MV-4-11 (cell line): ENCODE measurements around the gene TDP1.
"Not testable (repeated sequence)": the region's sequence is repeated elsewhere in the genome, so short reads cannot be mapped to it uniquely, and the experiment has no call there.

Experiments used
- DNase-seq: peaks from one replicate; lab custom pipeline; 2025; lab: John Stamatoyannopoulos, UW

Gene TDP1

DNA sequence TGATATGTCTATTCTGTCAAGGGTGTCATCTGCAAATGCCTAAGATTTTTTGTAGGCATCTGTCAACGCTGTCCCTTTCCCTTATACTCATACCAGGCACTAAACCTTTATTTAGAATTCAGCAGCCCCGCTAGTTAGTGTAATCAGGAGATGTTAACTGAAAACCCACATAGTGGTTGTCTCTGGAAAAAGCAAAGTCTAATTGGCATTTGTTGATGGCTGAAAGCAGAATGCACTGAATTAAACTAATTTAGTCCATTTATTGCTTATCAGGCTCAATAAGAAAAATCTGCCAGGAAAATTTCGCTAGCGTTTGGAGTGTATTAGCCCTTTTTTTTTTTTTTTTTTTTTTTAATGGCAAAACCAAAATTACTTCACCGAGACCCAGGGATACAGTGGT, 34.5 kb downstream of the TDP1 start:
- DNase-seq, result no peak

GRCh38 chr14:89990623-89991275, 35.0 kb downstream of the TDP1 start:
- DNase-seq, result no peak

DNA sequence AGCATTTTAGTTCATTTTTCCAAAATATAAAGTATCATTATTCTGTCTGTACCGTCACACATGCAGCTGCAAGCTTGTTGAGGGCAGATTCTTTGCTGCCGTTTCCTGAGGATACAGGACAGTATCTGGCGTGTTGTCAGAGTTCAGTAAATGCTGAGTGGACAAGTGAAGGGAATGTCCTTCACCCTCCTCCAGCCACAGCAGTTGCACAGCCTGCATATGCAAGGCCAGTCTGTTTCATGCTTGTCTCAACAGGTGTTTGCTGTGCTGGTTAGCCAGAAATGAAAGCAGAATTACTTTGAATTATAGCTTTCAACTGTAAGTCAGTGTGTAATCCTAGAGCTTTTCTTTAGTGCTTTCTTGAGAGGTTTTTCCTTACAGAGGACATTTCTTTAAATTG, 36.5 kb downstream of the TDP1 start:
- no peak for DNase-seq

GRCh38 chr14:89996963-89997362, 41.2 kb downstream of the TDP1 start:
- no peak for DNase-seq

DNA sequence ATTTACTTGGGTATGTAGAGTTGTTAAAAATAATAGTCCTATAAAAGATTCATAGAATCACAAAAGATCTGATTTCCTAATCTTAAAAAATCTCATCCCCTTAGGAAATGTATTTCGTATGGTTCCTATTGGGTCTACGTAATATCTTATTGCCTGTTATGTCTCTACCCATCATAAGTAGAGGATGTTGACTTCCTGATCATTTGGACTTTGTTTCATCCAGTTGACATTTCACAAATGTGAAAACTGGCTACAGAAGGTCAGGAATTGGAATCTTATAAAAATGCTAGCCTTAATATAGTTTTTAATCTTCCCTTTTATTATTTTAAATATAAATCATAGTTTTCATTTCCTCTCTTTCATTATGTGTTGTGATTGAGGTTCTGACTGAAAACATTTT, 45.2 kb downstream of the TDP1 start:
- DNase-seq, result no peak

GRCh38 chr14:90003526-90004307, 48.0 kb downstream of the TDP1 start:
- DNase-seq, result no peak

DNA sequence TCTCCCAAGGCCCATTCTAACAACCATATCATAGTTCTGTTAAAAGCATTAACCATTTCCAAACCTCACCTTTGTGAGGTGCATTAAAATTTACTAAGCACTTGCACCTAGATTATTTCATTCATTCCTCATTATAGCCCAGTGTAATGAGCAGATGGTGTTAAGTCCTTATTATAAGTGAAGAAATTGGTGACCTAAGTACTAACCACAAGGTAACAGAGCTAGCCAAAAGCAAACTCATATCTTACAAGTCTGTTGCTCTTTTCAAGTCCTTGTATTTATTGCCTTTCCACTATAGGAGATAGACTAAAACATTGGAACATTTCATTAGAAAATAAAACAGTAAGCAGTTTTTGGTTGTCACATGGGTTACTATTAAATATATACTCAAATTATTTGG, 49.7 kb downstream of the TDP1 start:
- no peak for DNase-seq

GRCh38 chr14:90005939-90006530, 50.3 kb downstream of the TDP1 start:
- DNase-seq, result no peak

DNA sequence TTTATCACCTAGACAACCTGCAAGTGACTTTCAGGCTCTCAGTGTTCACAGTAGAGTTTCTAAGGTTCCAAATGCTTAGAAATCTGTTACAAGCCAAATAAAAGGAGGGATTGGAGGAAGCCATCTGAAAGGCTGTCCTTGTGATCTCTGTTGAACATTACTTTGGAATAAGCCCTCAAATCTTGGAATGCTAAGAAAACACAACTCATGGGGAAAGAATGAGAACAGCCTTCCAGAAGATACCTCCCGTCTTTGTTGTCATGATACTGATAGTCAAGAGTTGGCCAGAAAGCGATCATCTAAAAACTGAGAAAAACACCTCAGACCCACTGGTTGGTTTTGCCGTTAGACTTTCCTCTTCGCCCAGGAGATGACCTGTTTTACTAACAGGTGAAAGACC, 61.6 kb downstream of the TDP1 start:
- DNase-seq, result no peak

DNA sequence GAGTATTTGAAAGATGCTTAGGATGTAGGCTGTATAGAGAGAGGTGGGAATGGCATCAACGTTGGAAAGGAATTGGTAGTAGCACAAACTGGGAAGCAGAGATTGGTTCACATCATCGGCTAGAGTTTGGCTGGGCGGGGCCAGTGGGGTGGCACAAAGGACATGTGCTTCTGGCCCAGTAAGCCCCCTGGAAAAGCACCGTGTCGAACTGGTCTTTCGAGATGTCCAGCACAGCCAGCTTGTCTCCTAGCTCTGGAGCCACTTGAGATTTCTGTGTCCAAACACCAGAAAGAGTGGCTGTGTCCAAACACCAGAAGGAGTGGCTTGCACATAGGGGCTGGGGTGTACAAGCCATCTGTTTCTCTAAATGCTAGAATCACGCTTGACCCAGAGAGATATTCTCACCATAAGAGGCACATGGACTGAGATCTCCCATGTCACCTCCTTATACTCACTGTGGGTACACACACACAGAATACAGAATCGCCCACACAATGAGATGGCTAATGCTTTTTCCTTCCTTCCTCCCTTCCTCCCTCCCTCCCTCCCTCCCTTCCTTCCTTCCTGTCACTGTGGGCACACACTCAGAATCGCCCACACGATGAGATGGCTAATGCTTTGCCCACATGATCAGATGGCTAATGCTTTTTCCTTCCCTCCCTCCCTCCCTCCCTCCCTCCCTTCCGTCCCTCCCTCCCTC, 64.2 kb downstream of the TDP1 start:
- DNase-seq, result no peak

DNA sequence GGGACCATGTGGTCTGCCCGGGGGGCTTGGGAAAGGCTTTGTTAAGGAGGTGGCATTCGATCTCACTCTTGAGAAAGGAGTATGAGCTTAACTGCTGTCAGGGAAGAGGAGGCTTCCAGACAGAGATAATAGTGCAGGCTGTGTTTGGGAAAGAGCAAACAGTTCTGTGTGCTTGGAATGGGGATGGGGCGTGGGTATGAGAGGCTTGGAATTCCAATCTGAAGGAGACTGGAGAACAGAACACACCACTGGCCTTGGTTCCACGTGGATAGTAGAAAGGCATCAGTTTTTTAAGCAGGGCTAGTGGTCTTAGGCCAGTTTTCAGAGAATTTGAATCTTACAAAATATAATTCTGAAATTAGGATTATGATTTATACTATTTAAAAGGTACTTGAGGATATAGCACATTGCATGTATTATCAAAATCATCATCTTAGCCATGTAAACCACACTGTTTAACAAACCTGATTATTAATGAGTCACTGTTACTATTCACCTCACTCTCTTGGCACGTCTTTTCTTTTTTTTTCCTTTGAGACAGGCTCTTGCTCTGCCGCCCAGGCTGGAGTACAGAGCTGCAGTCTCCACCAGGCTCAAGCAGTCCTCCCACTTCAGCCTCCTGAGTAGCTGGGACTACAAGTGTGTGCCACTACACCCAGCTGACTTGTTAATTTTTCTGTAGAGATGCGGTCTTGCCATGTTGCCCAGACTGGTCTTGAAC, 67.6 kb downstream of the TDP1 start:
- no peak for DNase-seq

- no peak for DNase-seq
These were observed 69.2 kb downstream of the TDP1 start for GRCh38 chr14:90024910-90025309.

DNA sequence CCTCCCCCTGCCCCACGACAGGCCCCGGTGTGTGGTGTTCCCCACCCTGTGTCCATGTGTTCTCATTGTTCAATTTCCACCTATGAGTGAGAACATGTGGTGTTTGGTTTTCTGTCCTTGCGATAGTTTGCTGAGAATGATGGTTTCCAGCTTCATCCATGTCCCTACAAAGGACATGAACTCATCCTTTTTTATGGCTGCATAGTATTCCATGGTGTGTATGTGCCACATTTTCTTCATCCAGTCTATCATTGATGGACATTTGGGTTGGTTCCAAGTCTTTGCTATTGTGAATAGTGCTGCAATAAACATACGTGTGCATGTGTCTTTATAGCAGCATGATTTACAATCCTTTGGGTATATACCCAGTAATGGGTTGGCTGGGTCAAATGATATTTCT, 70.9 kb downstream of the TDP1 start:
- DNase-seq, result not testable (repeated sequence)

- no peak for DNase-seq
These were observed 72.1 kb downstream of the TDP1 start for GRCh38 chr14:90027842-90028241.

- DNase-seq, result no peak
These were observed 78.4 kb downstream of the TDP1 start for GRCh38 chr14:90034156-90034555.

GRCh38 chr14:90034835-90035525, 79.3 kb downstream of the TDP1 start:
- DNase-seq, result no peak

- DNase-seq, result no peak
These were observed 83.7 kb downstream of the TDP1 start for GRCh38 chr14:90039253-90040010.

DNA sequence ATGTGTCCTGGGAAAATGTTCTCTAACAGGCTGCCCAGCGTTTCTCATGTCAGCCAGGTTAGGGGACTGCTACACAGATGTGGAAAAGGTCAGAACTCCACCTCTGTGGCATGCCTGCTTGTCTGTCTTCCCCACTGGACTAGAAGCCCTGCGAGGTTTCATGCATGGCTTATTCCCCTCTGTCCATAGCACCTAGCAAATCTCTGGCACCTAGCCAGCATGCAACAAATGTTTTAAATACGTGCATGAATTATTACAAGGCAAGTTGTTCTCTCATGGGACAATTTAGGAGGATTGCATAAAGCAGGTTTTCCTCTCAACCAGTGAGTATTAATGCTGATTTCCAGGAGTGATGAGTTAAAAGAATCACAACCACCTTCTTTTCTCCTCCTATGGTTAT, 84.7 kb downstream of the TDP1 start:
- DNase-seq, result no peak

DNA sequence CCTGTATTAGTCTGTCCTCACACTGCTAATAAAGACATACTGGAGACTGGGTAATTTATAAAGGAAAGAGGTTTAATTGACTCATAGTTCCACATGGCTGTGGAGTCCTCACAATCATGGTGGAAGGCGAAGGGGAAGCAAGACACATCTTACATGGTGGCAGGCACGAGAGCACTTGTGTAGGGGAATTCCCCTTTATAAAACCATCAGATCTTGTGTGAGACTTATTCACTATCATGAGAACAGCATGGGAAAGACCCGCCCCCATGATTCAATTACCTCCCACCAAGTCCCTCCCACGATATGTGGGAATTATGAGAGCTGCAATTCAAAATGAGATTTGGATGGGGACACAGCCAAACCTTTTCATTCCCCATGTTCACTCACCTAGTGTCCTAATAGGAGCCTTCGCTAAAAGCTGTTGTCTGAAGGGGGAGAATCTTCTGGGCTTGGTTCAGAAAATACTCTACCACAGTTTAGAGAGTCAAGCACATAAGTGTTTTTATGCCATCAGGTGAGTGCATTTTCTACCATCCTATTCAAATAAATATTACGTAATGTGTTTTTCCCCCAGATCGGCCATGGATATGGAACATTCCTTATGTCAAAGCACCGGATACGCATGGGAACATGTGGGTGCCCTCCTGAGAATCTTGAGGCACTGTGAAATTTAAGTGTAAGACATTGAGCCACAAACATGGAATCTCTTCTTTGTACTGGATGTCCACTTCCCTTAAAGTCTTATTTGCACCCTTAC, 86.9 kb downstream of the TDP1 start:
- no peak for DNase-seq

DNA sequence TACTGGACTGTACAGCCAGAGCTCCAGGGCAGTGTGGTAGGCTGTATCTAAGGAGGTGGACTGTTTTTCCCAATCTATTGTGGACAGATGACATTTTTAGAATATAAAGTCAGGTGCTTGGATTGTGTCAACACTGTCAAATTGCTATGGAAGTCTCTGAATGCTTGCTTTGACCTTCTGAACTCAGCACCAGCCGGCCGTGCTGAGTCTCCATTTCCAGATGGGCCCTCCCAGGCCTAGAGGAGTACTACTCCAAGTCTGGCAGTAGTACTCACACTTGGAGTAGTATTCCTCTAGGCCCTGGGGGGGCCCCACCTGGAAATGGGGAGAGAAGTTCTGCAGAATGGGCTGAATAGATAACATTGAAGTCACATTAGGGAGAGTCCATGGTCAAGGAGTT, 89.9 kb downstream of the TDP1 start:
- DNase-seq, result no peak
